Upper lobe of left lung (tissue), 6 donors: Measurements from ENCODE around the gene DCN. TPM values are rescaled to one million over a fixed set of nuclear protein-coding genes. Genes with fewer than 3 reads are reported as not detected.
"Not testable (repeated sequence)": the region's sequence is repeated elsewhere in the genome, so short reads cannot be mapped to it uniquely, and the experiment has no call there.

ENCODE experiments used
- ATAC-seq, 2 donors: fragments of 200-7000 bp; cut with Tn5 transposase; one replicate each; pipeline ENCODE4 v1.9.1; 2022; ENCODE audit warnings: mild to moderate bottlenecking in 2 of 2, moderate library complexity in 2 of 2; ENCODE audit not compliant: low FRiP score in 2 of 2
- DNase-seq, 2 donors: peaks; one replicate each; pipeline ENCODE4 v3.0.0-alpha.2; 2019 to 2020
- H3K27ac ChIP-seq, 4 donors: fragments of 200-600 bp; sonication (generic); one replicate each; pipeline ENCODE4 v1.5.1; 2016 to 2019
- H3K27me3 ChIP-seq, 4 donors: fragments of 200-600 bp; sonication (generic); one replicate each; pipeline ENCODE4 v1.5.1; 2017 to 2019
- H3K36me3 ChIP-seq, 4 donors: fragments of 200-600 bp; sonication (generic); one replicate each; pipeline ENCODE4 v1.5.1; 2016 to 2019
- H3K4me1 ChIP-seq, 4 donors: fragments of 200-600 bp; sonication (generic); one replicate each; pipeline ENCODE4 v1.5.1; 2018 to 2019
- H3K4me3 ChIP-seq, 4 donors: fragments of 200-600 bp; sonication (generic); one replicate each; pipeline ENCODE4 v1.5.1; 2017 to 2019; ENCODE audit warnings: mild to moderate bottlenecking in 2 of 4, moderate library complexity in 1 of 4
- H3K9me3 ChIP-seq, 4 donors: fragments of 200-600 bp; sonication (generic); one replicate each; pipeline ENCODE4 v1.5.1; 2018 to 2019
- CTCF ChIP-seq, 6 experiments: fragments of 450-650 bp in 4 of 6; fragments of 200-600 bp in 2 of 6; sonication (generic) in 2 of 6; IDR thresholded peaks; one replicate each; pipeline ENCODE4 v1.5.1; 2016 to 2019; ENCODE audit warnings: antibody characterized with exemption in 6 of 6
- EP300 ChIP-seq, 4 donors: sonication (generic); formaldehyde crosslinking; IDR thresholded peaks; one replicate each; pipeline ENCODE4 v1.5.1; 2017; ENCODE audit warnings: antibody characterized with exemption in 4 of 4, control low read depth in 2 of 4
- POLR2A ChIP-seq, 4 donors: fragments of 450-650 bp; IDR thresholded peaks; one replicate each; pipeline ENCODE4 v1.5.1; 2016 to 2017; ENCODE audit warnings: antibody characterized with exemption in 4 of 4, mild to moderate bottlenecking in 2 of 4
- POLR2AphosphoS5 ChIP-seq, 2 donors: sonication (generic); formaldehyde crosslinking; IDR thresholded peaks; one replicate each; pipeline ENCODE4 v1.5.1; 2017; ENCODE audit warnings: antibody characterized with exemption in 2 of 2
- WGBS, 2 donors: methylation state at CpG; one replicate each; pipeline ENCODE4 v1.1.5; 2017 to 2018; 5-methylcytosine and 5-hydroxymethylcytosine counted together
- total RNA-seq, 6 donors: library from RNA; depleted of rRNA in 4 of 6; stranded (reverse); fragments of >200 nt in 4 of 6; gene quantifications; one replicate each; pipeline versions ENCODE4 v1.1.0 to v1.2.1, GENCODE V29; 2016 to 2021
- donor health status: DM: no; HTN: no; CAD: no; lungs with moderate emphysema.
- donor health status: DM: no; HTN: yes; CAD: no; lungs with severe emphysema.

DCN gene
- total RNA-seq, 6 donors from 2014 or later, result 163 to 1,140 (median 478) TPM

GRCh38 chr12:91215940-91216454, 33.4 kb upstream of the DCN start:
- TF ChIP-seq POLR2AphosphoS5 (IDR thresholded peaks at IDR 0.05) (no peak), POLR2A (IDR thresholded peaks at IDR 0.05) (no peak), EP300 (IDR thresholded peaks at IDR 0.05) (no peak), CTCF (IDR thresholded peaks at IDR 0.05) (no peak)
- ATAC-seq (peak in 1 of 2 donors; percentile 86), DNase-seq (no peak)
- no peak overlapping the region for H3K4me3 ChIP-seq
- no peaks in the 10 kb centered on the region for H3K27me3 ChIP-seq
- H3K27ac ChIP-seq, result no peak overlapping the region
- H3K9me3 ChIP-seq, result no peaks in the 10 kb centered on the region
- no peaks in the 10 kb centered on the region for H3K36me3 ChIP-seq
- H3K4me1 ChIP-seq, result no peaks in the 10 kb centered on the region
- WGBS, 2 donors, result 69 to 82% methylated on average over 3 of the region's 3 CpGs

- no peak for ATAC-seq
- Histone ChIP-seq H3K4me3 (no peak overlapping the region), H3K9me3 (no peaks in the 10 kb centered on the region), H3K27ac (no peak overlapping the region), H3K36me3 (no peaks in the 10 kb centered on the region), H3K4me1 (no peaks in the 10 kb centered on the region), H3K27me3 (no peaks in the 10 kb centered on the region)
- 52% methylated on average over 1 of the region's 1 CpG for WGBS, 2 donors
- no peak for DNase-seq
- TF ChIP-seq EP300 (IDR thresholded peaks at IDR 0.05) (no peak), POLR2A (IDR thresholded peaks at IDR 0.05) (no peak), POLR2AphosphoS5 (IDR thresholded peaks at IDR 0.05) (no peak), CTCF (IDR thresholded peaks at IDR 0.05) (no peak)
These were observed 29.2 kb upstream of the DCN start for GRCh38 chr12:91211866-91212265.

GRCh38 chr12:91210618-91211017, 28.0 kb upstream of the DCN start:
- TF ChIP-seq EP300 (IDR thresholded peaks at IDR 0.05), result no peak
- TF ChIP-seq POLR2AphosphoS5 (IDR thresholded peaks at IDR 0.05), result no peak
- DNase-seq, result no peak
- Histone ChIP-seq H3K4me3 (no peak overlapping the region), H3K36me3 (no peaks in the 10 kb centered on the region), H3K27me3 (no peaks in the 10 kb centered on the region), H3K9me3 (no peaks in the 10 kb centered on the region), H3K4me1 (no peaks in the 10 kb centered on the region), H3K27ac (no peak overlapping the region)
- ATAC-seq, result no peak
- WGBS, 2 donors, result 77 to 82% methylated on average over 2 of the region's 2 CpGs

GRCh38 chr12:91210144-91210543, 27.5 kb upstream of the DCN start:
- Histone ChIP-seq H3K4me1 (no peaks in the 10 kb centered on the region), H3K9me3 (no peaks in the 10 kb centered on the region), H3K27ac (no peak overlapping the region), H3K36me3 (no peaks in the 10 kb centered on the region), H3K4me3 (no peak overlapping the region), H3K27me3 (no peaks in the 10 kb centered on the region)
- ATAC-seq (no peak), DNase-seq (no peak)
- no peak for TF ChIP-seq CTCF (IDR thresholded peaks at IDR 0.05)
- no peak for TF ChIP-seq POLR2A (IDR thresholded peaks at IDR 0.05)
- no peak for TF ChIP-seq EP300 (IDR thresholded peaks at IDR 0.05)
- no peak for TF ChIP-seq POLR2AphosphoS5 (IDR thresholded peaks at IDR 0.05)

- H3K4me1 ChIP-seq, H3K27ac ChIP-seq, H3K4me3 ChIP-seq, H3K9me3 ChIP-seq, DNase-seq, ATAC-seq, H3K36me3 ChIP-seq, H3K27me3 ChIP-seq: not testable (repeated sequence)
These were observed 24.7 kb upstream of the DCN start for GRCh38 chr12:91207301-91207700.

- H3K4me3 ChIP-seq, result no peak overlapping the region
- no peaks in the 10 kb centered on the region for H3K9me3 ChIP-seq
- 22 to 53% methylated on average over 1 of the region's 1 CpG for WGBS, 2 donors
- no peak overlapping the region for H3K27ac ChIP-seq
- peaks cover 0 to 3% (median 0%) of the 10 kb centered on the region in 4 donors for H3K4me1 ChIP-seq
- no peak for DNase-seq
- no peaks in the 10 kb centered on the region for H3K27me3 ChIP-seq
- no peak for ATAC-seq
- H3K36me3 ChIP-seq, result no peaks in the 10 kb centered on the region
- no peak for TF ChIP-seq EP300 (IDR thresholded peaks at IDR 0.05)
- TF ChIP-seq POLR2AphosphoS5 (IDR thresholded peaks at IDR 0.05), result no peak
- TF ChIP-seq CTCF (IDR thresholded peaks at IDR 0.05), result no peak
- no peak for TF ChIP-seq POLR2A (IDR thresholded peaks at IDR 0.05)
These were observed 23.2 kb upstream of the DCN start for GRCh38 chr12:91205811-91206210.
